ENCODE data around the gene CLEC1A. TPM values are rescaled to one million over a fixed set of nuclear protein-coding genes. Genes with fewer than 3 reads are reported as not detected.
A peak's percentile ranks its signal among the peaks of the same experiment; 100 is the strongest.

The CLEC1A gene
- polyA plus RNA-seq, 1 donor from 2014 or later = not detected

GRCh38 chr12:10030446-10030845 is 68.3 kb downstream of the CLEC1A start, which contains the start of gene CLEC9A:
TSS of gene CLEC9A (plus strand) at chr12:10030682. CDS start at chr12:10052688, 22,006 bp downstream.
- Histone ChIP-seq H3K9ac (ENCODE audit: low read length) (no peak within 1 kb of the TSS), H3K4me3 (ENCODE audit: low read length) (no peak within 1 kb of the TSS), H3K36me3 (ENCODE audit: insufficient read depth, low read length) (no peaks in the 10 kb centered on the region), H3K9me2 (ENCODE audit: insufficient read depth, low read length) (no peaks in the 10 kb centered on the region), H3K4me2 (ENCODE audit: low read length) (no peak within 1 kb of the TSS), H3K9me3 (ENCODE audit: low read length) (no peaks in the 10 kb centered on the region), H4K20me1 (ENCODE audit: insufficient read depth) (no peaks in the 10 kb centered on the region), H3K27me3 (ENCODE audit: insufficient read depth, low read depth, low read length) (no peaks in the 10 kb centered on the region), H3K79me2 (replicated peaks; ENCODE audit: insufficient read depth, low read length) (no peaks in the 10 kb centered on the region), H3K27ac (ENCODE audit: low read length) (no peak within 1 kb of the TSS), H3F3A (ENCODE audit: insufficient read depth, low read length, poor library complexity, severe bottlenecking) (no peaks in the 10 kb centered on the region), H2AFZ (ENCODE audit: low read depth, low read length) (no peak within 1 kb of the TSS)
- no peak for TF ChIP-seq TAF1 (IDR thresholded peaks at IDR 0.05; ENCODE audit: low read depth)
- no peak for TF ChIP-seq EP300 (conservative IDR thresholded peaks at IDR 0.05; ENCODE audit: poor library complexity, severe bottlenecking)
- TF ChIP-seq REST (IDR thresholded peaks at IDR 0.05; ENCODE audit: borderline replicate concordance) = no peak
- no peak for TF ChIP-seq SMC3 (conservative IDR thresholded peaks at IDR 0.05; ENCODE audit: poor library complexity)
- no peak for TF ChIP-seq EZH2 (IDR thresholded peaks at IDR 0.05; ENCODE audit: borderline replicate concordance, insufficient read depth, low read length, poor library complexity, severe bottlenecking)
- no peak for TF ChIP-seq MXI1 (conservative IDR thresholded peaks at IDR 0.05; ENCODE audit: poor library complexity, severe bottlenecking)
- TF ChIP-seq, protein P1, sequence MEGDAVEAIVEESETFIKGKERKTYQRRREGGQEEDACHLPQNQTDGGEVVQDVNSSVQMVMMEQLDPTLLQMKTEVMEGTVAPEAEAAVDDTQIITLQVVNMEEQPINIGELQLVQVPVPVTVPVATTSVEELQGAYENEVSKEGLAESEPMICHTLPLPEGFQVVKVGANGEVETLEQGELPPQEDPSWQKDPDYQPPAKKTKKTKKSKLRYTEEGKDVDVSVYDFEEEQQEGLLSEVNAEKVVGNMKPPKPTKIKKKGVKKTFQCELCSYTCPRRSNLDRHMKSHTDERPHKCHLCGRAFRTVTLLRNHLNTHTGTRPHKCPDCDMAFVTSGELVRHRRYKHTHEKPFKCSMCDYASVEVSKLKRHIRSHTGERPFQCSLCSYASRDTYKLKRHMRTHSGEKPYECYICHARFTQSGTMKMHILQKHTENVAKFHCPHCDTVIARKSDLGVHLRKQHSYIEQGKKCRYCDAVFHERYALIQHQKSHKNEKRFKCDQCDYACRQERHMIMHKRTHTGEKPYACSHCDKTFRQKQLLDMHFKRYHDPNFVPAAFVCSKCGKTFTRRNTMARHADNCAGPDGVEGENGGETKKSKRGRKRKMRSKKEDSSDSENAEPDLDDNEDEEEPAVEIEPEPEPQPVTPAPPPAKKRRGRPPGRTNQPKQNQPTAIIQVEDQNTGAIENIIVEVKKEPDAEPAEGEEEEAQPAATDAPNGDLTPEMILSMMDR (IDR thresholded peaks at IDR 0.05; ENCODE audit: poor library complexity, severe bottlenecking) = no peak
- TF ChIP-seq POLR2AphosphoS5 (IDR thresholded peaks at IDR 0.05) = no peak

DNA sequence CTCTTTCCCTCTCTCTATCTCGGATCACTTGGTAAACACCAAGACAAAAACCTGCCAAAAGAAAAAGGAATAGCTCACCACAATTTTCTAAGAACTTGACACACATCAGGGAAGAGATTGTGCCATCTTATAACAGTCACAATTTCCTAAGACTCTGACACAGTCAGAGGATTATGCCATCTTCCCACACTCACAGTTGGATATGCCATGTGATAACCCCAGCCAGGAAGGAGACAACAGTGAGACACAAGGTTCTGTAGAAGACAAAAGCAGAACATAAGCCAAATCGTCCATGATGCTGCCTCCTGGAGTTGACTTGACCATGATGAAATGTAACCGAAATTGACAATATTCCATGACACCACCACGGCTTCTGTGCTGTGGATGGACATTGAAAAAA is 71.1 kb downstream of the CLEC1A start:
- no peaks in the 10 kb centered on the region for H3K9me3 ChIP-seq (ENCODE audit: low read length)
- H3K79me2 ChIP-seq (replicated peaks; ENCODE audit: insufficient read depth, low read length) = no peaks in the 10 kb centered on the region
- H3K27me3 ChIP-seq (ENCODE audit: insufficient read depth, low read depth, low read length) = no peaks in the 10 kb centered on the region
- no peak overlapping the region for H3K9ac ChIP-seq (ENCODE audit: low read length)
- TF ChIP-seq TAF1 (IDR thresholded peaks at IDR 0.05; ENCODE audit: low read depth) (no peak), EP300 (conservative IDR thresholded peaks at IDR 0.05; ENCODE audit: poor library complexity, severe bottlenecking) (no peak), SMC3 (conservative IDR thresholded peaks at IDR 0.05; ENCODE audit: poor library complexity) (no peak), REST (IDR thresholded peaks at IDR 0.05; ENCODE audit: borderline replicate concordance) (no peak), EZH2 (IDR thresholded peaks at IDR 0.05; ENCODE audit: borderline replicate concordance, insufficient read depth, low read length, poor library complexity, severe bottlenecking) (no peak), RAD21 (conservative IDR thresholded peaks at IDR 0.05) (no peak), POLR2AphosphoS5 (IDR thresholded peaks at IDR 0.05) (no peak), MXI1 (conservative IDR thresholded peaks at IDR 0.05; ENCODE audit: poor library complexity, severe bottlenecking) (no peak)
- TF ChIP-seq, protein P1 (IDR thresholded peaks at IDR 0.05; ENCODE audit: poor library complexity, severe bottlenecking) = no peak
- no peaks in the 10 kb centered on the region for H3F3A ChIP-seq (ENCODE audit: insufficient read depth, low read length, poor library complexity, severe bottlenecking)
- no peak overlapping the region for H3K4me2 ChIP-seq (ENCODE audit: low read length)
- H3K9me2 ChIP-seq (ENCODE audit: insufficient read depth, low read length) = no peaks in the 10 kb centered on the region
- H3K27ac ChIP-seq (ENCODE audit: low read length) = no peak overlapping the region
- no peaks in the 10 kb centered on the region for H4K20me1 ChIP-seq (ENCODE audit: insufficient read depth)
- no peaks in the 10 kb centered on the region for H3K36me3 ChIP-seq (ENCODE audit: insufficient read depth, low read length)
- H2AFZ ChIP-seq (ENCODE audit: low read depth, low read length) = peak overlapping the region; percentile 25
- no peak overlapping the region for H3K4me3 ChIP-seq (ENCODE audit: low read length)
